Measurements from ENCODE around the gene PIEZO2.

DNA sequence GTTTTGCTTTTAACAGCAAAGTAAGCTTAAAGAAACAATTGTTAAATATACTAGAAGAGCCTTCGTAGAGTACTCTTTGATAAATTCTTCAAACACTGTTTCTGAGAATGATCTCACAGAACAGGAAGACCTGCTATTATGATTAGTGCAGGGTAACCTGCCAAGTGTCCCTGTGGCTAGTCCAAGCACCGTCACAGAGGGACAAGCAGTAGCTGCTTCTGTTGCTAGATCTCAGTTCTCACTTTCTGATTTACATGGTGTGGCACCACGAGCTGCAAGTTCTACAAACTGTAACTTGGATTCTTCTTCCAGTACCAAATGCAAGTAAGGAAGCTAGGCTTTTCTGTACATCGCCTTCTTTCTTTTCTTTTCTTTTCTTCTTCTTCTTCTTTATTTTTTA lies 121.5 kb downstream of the PIEZO2 start:
- TF ChIP-seq, protein P1, sequence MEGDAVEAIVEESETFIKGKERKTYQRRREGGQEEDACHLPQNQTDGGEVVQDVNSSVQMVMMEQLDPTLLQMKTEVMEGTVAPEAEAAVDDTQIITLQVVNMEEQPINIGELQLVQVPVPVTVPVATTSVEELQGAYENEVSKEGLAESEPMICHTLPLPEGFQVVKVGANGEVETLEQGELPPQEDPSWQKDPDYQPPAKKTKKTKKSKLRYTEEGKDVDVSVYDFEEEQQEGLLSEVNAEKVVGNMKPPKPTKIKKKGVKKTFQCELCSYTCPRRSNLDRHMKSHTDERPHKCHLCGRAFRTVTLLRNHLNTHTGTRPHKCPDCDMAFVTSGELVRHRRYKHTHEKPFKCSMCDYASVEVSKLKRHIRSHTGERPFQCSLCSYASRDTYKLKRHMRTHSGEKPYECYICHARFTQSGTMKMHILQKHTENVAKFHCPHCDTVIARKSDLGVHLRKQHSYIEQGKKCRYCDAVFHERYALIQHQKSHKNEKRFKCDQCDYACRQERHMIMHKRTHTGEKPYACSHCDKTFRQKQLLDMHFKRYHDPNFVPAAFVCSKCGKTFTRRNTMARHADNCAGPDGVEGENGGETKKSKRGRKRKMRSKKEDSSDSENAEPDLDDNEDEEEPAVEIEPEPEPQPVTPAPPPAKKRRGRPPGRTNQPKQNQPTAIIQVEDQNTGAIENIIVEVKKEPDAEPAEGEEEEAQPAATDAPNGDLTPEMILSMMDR (IDR thresholded peaks at IDR 0.05 in 8 of 11, conservative IDR thresholded peaks at IDR 0.05 in 3 of 11) = no peak
- TF ChIP-seq POLR2AphosphoS5 (IDR thresholded peaks at IDR 0.05) (no peak), POLR2A (IDR thresholded peaks at IDR 0.05) (no peak)

Measured in spleen (tissue), 7 donors.